ENCODE results near the gene CLEC2L.

GRCh38 chr7:139557857-139558581 is 34.5 kb downstream of the CLEC2L start:
- TF ChIP-seq, protein P1, sequence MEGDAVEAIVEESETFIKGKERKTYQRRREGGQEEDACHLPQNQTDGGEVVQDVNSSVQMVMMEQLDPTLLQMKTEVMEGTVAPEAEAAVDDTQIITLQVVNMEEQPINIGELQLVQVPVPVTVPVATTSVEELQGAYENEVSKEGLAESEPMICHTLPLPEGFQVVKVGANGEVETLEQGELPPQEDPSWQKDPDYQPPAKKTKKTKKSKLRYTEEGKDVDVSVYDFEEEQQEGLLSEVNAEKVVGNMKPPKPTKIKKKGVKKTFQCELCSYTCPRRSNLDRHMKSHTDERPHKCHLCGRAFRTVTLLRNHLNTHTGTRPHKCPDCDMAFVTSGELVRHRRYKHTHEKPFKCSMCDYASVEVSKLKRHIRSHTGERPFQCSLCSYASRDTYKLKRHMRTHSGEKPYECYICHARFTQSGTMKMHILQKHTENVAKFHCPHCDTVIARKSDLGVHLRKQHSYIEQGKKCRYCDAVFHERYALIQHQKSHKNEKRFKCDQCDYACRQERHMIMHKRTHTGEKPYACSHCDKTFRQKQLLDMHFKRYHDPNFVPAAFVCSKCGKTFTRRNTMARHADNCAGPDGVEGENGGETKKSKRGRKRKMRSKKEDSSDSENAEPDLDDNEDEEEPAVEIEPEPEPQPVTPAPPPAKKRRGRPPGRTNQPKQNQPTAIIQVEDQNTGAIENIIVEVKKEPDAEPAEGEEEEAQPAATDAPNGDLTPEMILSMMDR (optimal IDR thresholded peaks at IDR 0.05 in 1 of 3, IDR thresholded peaks at IDR 0.05 in 1 of 3, conservative IDR thresholded peaks at IDR 0.05 in 1 of 3; ENCODE audit: extremely low read depth in 1 of 3, insufficient read depth in 2 of 3, low read length in 3 of 3), result peak in 1 of 3 experiments; percentile 20
- no peak for TF ChIP-seq EZH2 (IDR thresholded peaks at IDR 0.05; ENCODE audit: low read length)

Measured in keratinocyte (primary cell).